Prostate gland (tissue), 2 donors: Measurements from ENCODE around the gene DNAJC3.

Experiments used
- POLR2A ChIP-seq: fragments of 450-650 bp; IDR thresholded peaks from one replicate; pipeline ENCODE4 v1.6.1; 2016; ENCODE audit warnings: antibody characterized with exemption, mild to moderate bottlenecking
- TF ChIP-seq, protein P1 (sequence below), 4 experiments: fragments of 200-600 bp in 2 of 4; fragments of 450-650 bp in 2 of 4; sonication (generic) in 2 of 4; IDR thresholded peaks; 1 replicate in 3 of 4; 2 replicates in 1 of 4; pipeline ENCODE4 v1.5.1; 2016 to 2019; ENCODE audit warnings: antibody characterized with exemption in 4 of 4, mild to moderate bottlenecking in 2 of 4, moderate library complexity in 2 of 4

- TF ChIP-seq, protein P1, sequence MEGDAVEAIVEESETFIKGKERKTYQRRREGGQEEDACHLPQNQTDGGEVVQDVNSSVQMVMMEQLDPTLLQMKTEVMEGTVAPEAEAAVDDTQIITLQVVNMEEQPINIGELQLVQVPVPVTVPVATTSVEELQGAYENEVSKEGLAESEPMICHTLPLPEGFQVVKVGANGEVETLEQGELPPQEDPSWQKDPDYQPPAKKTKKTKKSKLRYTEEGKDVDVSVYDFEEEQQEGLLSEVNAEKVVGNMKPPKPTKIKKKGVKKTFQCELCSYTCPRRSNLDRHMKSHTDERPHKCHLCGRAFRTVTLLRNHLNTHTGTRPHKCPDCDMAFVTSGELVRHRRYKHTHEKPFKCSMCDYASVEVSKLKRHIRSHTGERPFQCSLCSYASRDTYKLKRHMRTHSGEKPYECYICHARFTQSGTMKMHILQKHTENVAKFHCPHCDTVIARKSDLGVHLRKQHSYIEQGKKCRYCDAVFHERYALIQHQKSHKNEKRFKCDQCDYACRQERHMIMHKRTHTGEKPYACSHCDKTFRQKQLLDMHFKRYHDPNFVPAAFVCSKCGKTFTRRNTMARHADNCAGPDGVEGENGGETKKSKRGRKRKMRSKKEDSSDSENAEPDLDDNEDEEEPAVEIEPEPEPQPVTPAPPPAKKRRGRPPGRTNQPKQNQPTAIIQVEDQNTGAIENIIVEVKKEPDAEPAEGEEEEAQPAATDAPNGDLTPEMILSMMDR (IDR thresholded peaks at IDR 0.05) = no peak
- no peak for TF ChIP-seq POLR2A
These were observed 104.1 kb downstream of the DNAJC3 start for GRCh38 chr13:95781016-95781415.
